Kidney (tissue), 14 donors: Measurements from ENCODE around the gene PSME4. TPM values are rescaled to one million over a fixed set of nuclear protein-coding genes. Genes with fewer than 3 reads are reported as not detected.
A peak's percentile ranks its signal among the peaks of the same experiment; 100 is the strongest.
"Not testable (repeated sequence)": the region's sequence is repeated elsewhere in the genome, so short reads cannot be mapped to it uniquely, and the experiment has no call there.

Experiments
- DNase-seq, 5 donors: peaks; one replicate each; pipeline ENCODE4 v3.0.0-alpha.2; 2013 to 2020
- FAIRE-seq: peaks from 2 replicates; lab custom pipeline; 2012; peaks lifted over from hg19 to GRCh38; lab: Jason Lieb, UNC
- H3K27ac ChIP-seq, 2 donors: one replicate each; pipeline ENCODE4 v1.7.0; 2013; ENCODE audit warnings: low read depth in 2 of 2, low read length in 2 of 2, inconsistent platforms in 1 of 2
- H3K27me3 ChIP-seq: one replicate; pipeline ENCODE4 v1.7.1; 2013; ENCODE audit warnings: low read length, inconsistent platforms; ENCODE audit not compliant: control insufficient read depth, insufficient read depth
- H3K36me3 ChIP-seq, 3 donors: one replicate each; pipeline versions ENCODE4 v1.7.0 to v1.7.1; 2013; ENCODE audit warnings: low read length in 3 of 3, control low read depth in 1 of 3, inconsistent platforms in 1 of 3; ENCODE audit not compliant: insufficient read depth in 3 of 3, control insufficient read depth in 2 of 3
- H3K4me1 ChIP-seq, 3 donors: one replicate each; pipeline versions ENCODE4 v1.7.0 to v1.7.1; 2013; ENCODE audit warnings: low read length in 3 of 3, inconsistent platforms in 1 of 3, low read depth in 1 of 3; ENCODE audit not compliant: control insufficient read depth in 2 of 3, insufficient read depth in 2 of 3
- H3K4me3 ChIP-seq, 3 donors: one replicate each; pipeline versions ENCODE4 v1.7.0 to v1.8.1; 2013; ENCODE audit warnings: low read length in 3 of 3, control low read depth in 1 of 3, inconsistent platforms in 1 of 3
- H3K9ac ChIP-seq, 3 donors: one replicate each; pipeline versions ENCODE4 v1.7.0 to v1.7.1; 2013; ENCODE audit warnings: low read length in 3 of 3, control low read depth in 1 of 3, inconsistent platforms in 1 of 3
- H3K9me3 ChIP-seq, 3 donors: one replicate each; pipeline versions ENCODE4 v1.7.0 to v1.7.1; 2013; ENCODE audit warnings: low read length in 3 of 3, control low read depth in 1 of 3, inconsistent platforms in 1 of 3; ENCODE audit not compliant: control insufficient read depth in 2 of 3, insufficient read depth in 1 of 3
- intact Hi-C: fragments of 100-400 bp; cut with DNase I; formaldehyde crosslinking; loops from one replicate; pipeline ENCODE4 v1.11.1; 2022
- polyA plus RNA-seq: library from polyadenylated mRNA; stranded (reverse); fragments of 350-450 nt; fragmentation: Illumina TruSeq; extraction: RNeasy Lipid Tissue Mini Kit (QIAGEN cat#74804); gene quantifications from one replicate; pipeline ENCODE4 v1.2.3, GENCODE V29; 2014; ENCODE audit warnings: low read depth, low replicate concordance; ENCODE audit not compliant: insufficient read depth
- total RNA-seq: library from RNA; stranded (reverse); fragmentation: NEBNext Ultra II Directional; extraction: Animal tissue kit (Norgen Biotek cat#: 25700); gene quantifications from one replicate; pipeline ENCODE4 v1.2.1, GENCODE V29; 2021
- TF ChIP-seq, protein P1 (sequence below): IDR thresholded peaks from 3 replicates; pipeline ENCODE4 v1.5.1; 2012; ENCODE audit warnings: mild to moderate bottlenecking, moderate library complexity, borderline replicate concordance; ENCODE audit not compliant: insufficient read depth; ENCODE audit errors: extremely low read depth
- donor health status: control.
- donor health status: control.
- donor health status: control.
- donor health status: control.
- donor health status: control.
- donor health status: DM: yes; HTN: yes; CAD: no.
- donor health status: Normal renal cell carcinoma (clear cell type).

Gene PSME4
- total and polyA plus RNA-seq, 2 donors from 2014 or later: 23.4 to 41.7 TPM

DNA sequence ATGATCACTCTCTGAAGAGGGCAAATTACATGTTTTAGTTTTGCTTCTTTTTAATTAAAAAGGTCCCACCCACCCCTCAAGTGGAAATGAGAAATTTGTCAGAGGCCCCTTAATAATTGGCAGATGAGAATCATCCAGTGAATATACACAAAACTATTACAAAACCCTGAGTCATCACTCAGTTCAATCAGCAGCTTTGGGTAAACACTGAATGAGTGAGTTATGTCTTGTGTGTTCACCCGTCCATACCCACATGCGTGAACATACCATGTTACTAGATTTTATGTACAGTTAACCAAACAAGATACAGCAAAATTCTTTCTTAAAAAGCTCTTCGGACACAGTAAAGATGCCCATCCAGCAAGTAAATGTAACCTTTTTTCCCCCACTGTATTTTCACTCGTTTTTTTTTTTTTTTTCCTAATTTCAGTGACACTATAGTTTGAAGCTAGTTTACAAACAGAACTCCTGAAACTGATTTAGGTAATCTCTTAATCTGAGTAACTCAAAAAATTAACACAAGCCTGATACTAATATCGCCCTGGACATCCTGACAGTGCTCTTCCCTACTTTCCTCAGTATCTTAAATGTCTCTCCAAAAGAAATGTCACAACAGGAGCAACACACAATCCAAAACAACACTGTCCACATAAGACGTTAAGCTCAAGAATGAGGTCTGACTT lies 1.4 kb downstream of the PSME4 start:
- Histone ChIP-seq H3K27me3 (no peaks in the 10 kb centered on the region), H3K27ac (peak overlapping the region; percentile 88 to 91), H3K9me3 (no peaks in the 10 kb centered on the region), H3K4me3 (peak overlapping the region; percentile 77 to 94 (median 89)), H3K4me1 (peaks cover 0 to 6% (median 2%) of the 10 kb centered on the region in 3 donors), H3K36me3 (no peaks in the 10 kb centered on the region), H3K9ac (peak overlapping the region; percentile 58 to 89 (median 84))
- DNase-seq (peak in 2 of 5 donors; percentile 70 to 76), FAIRE-seq (no peak)
- intact Hi-C loops: no loop called here
- TF ChIP-seq, protein P1, sequence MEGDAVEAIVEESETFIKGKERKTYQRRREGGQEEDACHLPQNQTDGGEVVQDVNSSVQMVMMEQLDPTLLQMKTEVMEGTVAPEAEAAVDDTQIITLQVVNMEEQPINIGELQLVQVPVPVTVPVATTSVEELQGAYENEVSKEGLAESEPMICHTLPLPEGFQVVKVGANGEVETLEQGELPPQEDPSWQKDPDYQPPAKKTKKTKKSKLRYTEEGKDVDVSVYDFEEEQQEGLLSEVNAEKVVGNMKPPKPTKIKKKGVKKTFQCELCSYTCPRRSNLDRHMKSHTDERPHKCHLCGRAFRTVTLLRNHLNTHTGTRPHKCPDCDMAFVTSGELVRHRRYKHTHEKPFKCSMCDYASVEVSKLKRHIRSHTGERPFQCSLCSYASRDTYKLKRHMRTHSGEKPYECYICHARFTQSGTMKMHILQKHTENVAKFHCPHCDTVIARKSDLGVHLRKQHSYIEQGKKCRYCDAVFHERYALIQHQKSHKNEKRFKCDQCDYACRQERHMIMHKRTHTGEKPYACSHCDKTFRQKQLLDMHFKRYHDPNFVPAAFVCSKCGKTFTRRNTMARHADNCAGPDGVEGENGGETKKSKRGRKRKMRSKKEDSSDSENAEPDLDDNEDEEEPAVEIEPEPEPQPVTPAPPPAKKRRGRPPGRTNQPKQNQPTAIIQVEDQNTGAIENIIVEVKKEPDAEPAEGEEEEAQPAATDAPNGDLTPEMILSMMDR: no peak

DNA sequence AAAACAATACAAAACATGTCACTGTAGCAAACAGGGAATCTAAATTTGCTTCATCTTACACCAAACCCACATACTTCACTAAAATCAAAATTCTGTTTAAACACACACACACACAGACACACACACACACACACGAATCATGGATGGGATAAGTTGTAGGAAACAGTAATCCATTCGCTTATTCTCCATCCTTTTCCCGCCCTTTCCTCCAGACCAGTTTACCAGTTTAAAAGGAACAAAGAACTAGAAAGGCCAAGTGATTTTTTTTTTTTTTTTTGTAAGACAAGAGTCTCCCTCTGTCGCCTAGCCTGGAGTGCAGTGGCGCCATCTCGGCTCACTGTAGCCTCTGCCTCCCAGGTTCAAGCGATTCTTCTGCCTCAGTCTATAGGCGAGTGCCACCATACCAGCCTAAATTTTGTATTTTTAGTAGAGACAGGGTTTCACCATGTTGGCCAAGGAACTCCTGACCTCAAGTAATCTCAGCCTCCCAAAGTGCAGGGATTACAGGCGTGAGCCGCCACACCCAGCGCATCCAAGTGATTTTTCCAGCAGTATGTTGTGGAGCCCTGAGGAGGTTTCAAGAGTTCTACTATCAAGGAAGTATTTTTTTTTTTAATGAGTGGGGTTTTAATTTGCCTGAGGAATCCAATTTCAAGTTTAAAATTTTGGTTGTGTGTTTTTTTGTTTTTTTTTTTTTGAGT lies 5.7 kb downstream of the PSME4 start:
- no peak for FAIRE-seq
- no peak for DNase-seq
- intact Hi-C loops: no loop called here
- no peaks in the 10 kb centered on the region for H3K27me3 ChIP-seq
- H3K9ac ChIP-seq: no peak overlapping the region
- H3K4me3 ChIP-seq: no peak overlapping the region
- no peak overlapping the region for H3K27ac ChIP-seq
- no peaks in the 10 kb centered on the region for H3K9me3 ChIP-seq
- TF ChIP-seq, protein P1: no peak
- peaks cover 0 to 6% (median 2%) of the 10 kb centered on the region in 3 donors for H3K4me1 ChIP-seq
- no peaks in the 10 kb centered on the region for H3K36me3 ChIP-seq

DNA sequence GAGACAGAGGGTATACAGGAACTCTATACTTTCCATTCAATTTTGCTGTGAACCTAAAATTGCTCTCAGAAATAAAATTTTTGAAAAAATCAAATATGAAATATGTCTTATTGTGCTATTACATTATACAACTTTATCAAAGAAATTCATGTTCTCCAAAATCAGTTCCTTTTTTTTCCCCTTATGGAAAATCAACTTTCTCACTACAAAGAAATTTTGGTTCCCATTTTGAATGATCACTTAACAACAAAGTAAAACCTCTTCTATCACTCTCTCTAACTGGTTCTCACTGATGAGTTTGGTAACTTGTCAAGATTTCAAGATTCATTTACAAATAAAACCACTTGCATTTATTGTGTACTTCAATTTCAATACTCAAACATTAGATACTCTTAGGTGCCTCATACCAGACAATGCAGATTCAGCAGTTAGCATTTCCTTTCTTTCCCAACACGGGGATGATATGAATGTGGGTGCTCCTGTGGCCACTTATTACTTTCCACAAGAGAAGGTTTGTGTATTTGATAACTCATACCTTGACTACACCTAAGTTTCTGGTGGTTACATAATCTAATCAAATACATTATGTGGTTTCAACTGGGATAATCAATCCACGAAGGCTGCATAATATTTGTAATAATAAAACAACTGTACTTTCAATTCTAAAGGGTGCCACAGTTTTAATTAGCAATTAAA lies 6.4 kb downstream of the PSME4 start:
- intact Hi-C loops: no loop called here
- Histone ChIP-seq H3K27ac (no peak overlapping the region), H3K9ac (no peak overlapping the region), H3K36me3 (no peaks in the 10 kb centered on the region), H3K4me3 (no peak overlapping the region), H3K9me3 (no peaks in the 10 kb centered on the region), H3K4me1 (peaks cover 0 to 6% (median 2%) of the 10 kb centered on the region in 3 donors), H3K27me3 (no peaks in the 10 kb centered on the region)
- no peak for DNase-seq
- TF ChIP-seq, protein P1: no peak
- FAIRE-seq: no peak

GRCh38 chr2:53961478-53962216 lies 9.1 kb downstream of the PSME4 start:
- H3K9me3 ChIP-seq, H3K4me3 ChIP-seq, intact Hi-C loops, H3K27me3 ChIP-seq, H3K36me3 ChIP-seq, FAIRE-seq, H3K27ac ChIP-seq, H3K9ac ChIP-seq, H3K4me1 ChIP-seq: not testable (repeated sequence)
- DNase-seq: peak in 3 of 5 donors; percentile 23 to 57 (median 50)
